ENCODE measurements around the gene SIPA1. TPM values are rescaled to one million over a fixed set of nuclear protein-coding genes. Genes with fewer than 3 reads are reported as not detected.

SIPA1 gene
- total RNA-seq, 1 experiment from 2014 or later: 105 TPM

DNA sequence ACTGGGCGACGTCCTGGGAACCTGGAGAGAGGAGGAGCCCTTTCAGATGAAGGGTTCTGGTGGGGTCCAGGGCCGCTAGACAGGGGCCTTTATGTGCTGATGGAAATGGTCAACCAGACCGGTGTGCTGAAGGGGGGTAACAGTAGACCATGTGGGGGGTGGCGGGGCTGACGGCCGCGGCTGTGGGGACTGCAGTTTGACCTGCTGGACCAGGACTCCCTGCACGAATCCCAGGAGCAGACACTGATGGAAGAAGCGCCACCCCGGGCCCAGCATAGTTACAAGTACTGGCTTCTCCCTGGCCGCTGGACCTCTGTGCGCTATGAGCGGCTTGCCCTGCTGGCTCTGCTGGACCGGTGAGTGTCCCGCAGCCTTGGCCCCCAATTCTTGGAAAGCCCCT, 15.9 kb upstream of the SIPA1 start:
- H4K20me1 ChIP-seq (ENCODE audit: insufficient read depth): no peaks in the 10 kb centered on the region
- H2AFZ ChIP-seq (ENCODE audit: low read depth, low read length, poor library complexity, severe bottlenecking): no peak overlapping the region
- no peak overlapping the region for H3K27ac ChIP-seq (ENCODE audit: low read depth, low read length)
- no peak overlapping the region for H3K4me2 ChIP-seq (ENCODE audit: low read length)
- POLR2A ChIA-PET: no interaction called here
- no peak for DNase-seq (ENCODE audit: low read depth, low spot score)
- CTCF ChIA-PET: no interaction called here
- peaks cover 3 to 4% of the 10 kb centered on the region in 2 experiments for H3K4me1 ChIP-seq (ENCODE audit: control insufficient read depth in 1 of 2, insufficient read depth in 2 of 2, low read length in 2 of 2)
- H3K9me3 ChIP-seq (ENCODE audit: control insufficient read depth in 1 of 2, insufficient read depth in 1 of 2, low read depth in 1 of 2, low read length in 2 of 2): no peaks in the 10 kb centered on the region
- intact Hi-C loops (cut with micrococcal nuclease): no loop called here
- H3K4me3 ChIP-seq (replicated peaks in 1 of 2; ENCODE audit: low read depth in 1 of 2, low read length in 2 of 2): no peak overlapping the region
- H3K27me3 ChIP-seq (ENCODE audit: insufficient read depth, low read length): no peaks in the 10 kb centered on the region
- BruUV-seq (replicated peaks): no TSS peak
- RAD21 ChIA-PET (ENCODE audit: low non-redundant PET in 1 of 2, low total read pairs in 2 of 2, uncharacterized antibody in 2 of 2, unreplicated experiment in 2 of 2): no interaction called here
- no peak overlapping the region for H3K9ac ChIP-seq (ENCODE audit: low read length)
- no peaks in the 10 kb centered on the region for H3K9me2 ChIP-seq (ENCODE audit: insufficient read depth)
- peaks cover 22 to 32% of the 10 kb centered on the region in 2 experiments; a peak in 3 of 4 replicates for H3K36me3 ChIP-seq (ENCODE audit: control insufficient read depth in 1 of 2, insufficient read depth in 2 of 2, low read length in 2 of 2)
- peaks cover 21% of the 10 kb centered on the region for H3K79me2 ChIP-seq (ENCODE audit: insufficient read depth, low read length)
- TF ChIP-seq ELF1 (IDR thresholded peaks at IDR 0.05; ENCODE audit: borderline replicate concordance, low read depth) (no peak), CEBPB (IDR thresholded peaks at IDR 0.05; ENCODE audit: low read depth) (no peak), POLR2A (IDR thresholded peaks at IDR 0.05; ENCODE audit: borderline replicate concordance, extremely low read depth, insufficient read depth, insufficient read length) (no peak), SIN3A (IDR thresholded peaks at IDR 0.05; ENCODE audit: low read depth) (no peak), TCF7L2 (IDR thresholded peaks at IDR 0.05; ENCODE audit: borderline replicate concordance, extremely low read depth, insufficient read depth, insufficient read length) (no peak), SRF (IDR thresholded peaks at IDR 0.05; ENCODE audit: low read depth) (no peak)
- TF ChIP-seq, protein P1, sequence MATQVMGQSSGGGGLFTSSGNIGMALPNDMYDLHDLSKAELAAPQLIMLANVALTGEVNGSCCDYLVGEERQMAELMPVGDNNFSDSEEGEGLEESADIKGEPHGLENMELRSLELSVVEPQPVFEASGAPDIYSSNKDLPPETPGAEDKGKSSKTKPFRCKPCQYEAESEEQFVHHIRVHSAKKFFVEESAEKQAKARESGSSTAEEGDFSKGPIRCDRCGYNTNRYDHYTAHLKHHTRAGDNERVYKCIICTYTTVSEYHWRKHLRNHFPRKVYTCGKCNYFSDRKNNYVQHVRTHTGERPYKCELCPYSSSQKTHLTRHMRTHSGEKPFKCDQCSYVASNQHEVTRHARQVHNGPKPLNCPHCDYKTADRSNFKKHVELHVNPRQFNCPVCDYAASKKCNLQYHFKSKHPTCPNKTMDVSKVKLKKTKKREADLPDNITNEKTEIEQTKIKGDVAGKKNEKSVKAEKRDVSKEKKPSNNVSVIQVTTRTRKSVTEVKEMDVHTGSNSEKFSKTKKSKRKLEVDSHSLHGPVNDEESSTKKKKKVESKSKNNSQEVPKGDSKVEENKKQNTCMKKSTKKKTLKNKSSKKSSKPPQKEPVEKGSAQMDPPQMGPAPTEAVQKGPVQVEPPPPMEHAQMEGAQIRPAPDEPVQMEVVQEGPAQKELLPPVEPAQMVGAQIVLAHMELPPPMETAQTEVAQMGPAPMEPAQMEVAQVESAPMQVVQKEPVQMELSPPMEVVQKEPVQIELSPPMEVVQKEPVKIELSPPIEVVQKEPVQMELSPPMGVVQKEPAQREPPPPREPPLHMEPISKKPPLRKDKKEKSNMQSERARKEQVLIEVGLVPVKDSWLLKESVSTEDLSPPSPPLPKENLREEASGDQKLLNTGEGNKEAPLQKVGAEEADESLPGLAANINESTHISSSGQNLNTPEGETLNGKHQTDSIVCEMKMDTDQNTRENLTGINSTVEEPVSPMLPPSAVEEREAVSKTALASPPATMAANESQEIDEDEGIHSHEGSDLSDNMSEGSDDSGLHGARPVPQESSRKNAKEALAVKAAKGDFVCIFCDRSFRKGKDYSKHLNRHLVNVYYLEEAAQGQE (IDR thresholded peaks at IDR 0.05; ENCODE audit: low read depth): no peak
- no peak for ATAC-seq

DNA sequence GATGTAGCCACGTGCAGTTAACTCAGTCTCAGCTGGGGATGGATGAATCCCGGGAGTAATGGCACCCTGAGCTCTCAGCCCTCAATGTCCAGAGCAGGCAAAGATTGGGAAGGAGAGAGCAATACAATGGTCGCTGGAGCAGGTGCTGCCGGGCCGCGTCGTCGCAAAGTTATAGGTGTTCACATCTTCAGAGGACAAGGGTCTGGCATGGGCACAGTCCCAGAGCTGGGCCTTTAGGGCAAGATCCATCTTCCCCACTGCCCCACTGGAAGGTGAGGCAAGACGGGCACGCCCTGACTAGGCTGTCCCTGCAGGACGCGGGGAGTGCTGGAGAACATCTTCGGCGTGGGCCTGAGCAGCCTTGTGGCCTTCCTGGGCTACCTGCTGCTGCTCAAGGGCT, 14.7 kb upstream of the SIPA1 start:
- Histone ChIP-seq H3K4me3 (replicated peaks in 1 of 2; ENCODE audit: low read depth in 1 of 2, low read length in 2 of 2) (no peak overlapping the region), H3K4me2 (ENCODE audit: low read length) (no peak overlapping the region), H3K27ac (ENCODE audit: low read depth, low read length) (no peak overlapping the region), H3K4me1 (ENCODE audit: control insufficient read depth in 1 of 2, insufficient read depth in 2 of 2, low read length in 2 of 2) (no peaks in the 10 kb centered on the region), H3K79me2 (ENCODE audit: insufficient read depth, low read length) (peaks cover 9% of the 10 kb centered on the region; the same call in 1 of the 2 replicates), H3K36me3 (ENCODE audit: control insufficient read depth in 1 of 2, insufficient read depth in 2 of 2, low read length in 2 of 2) (peaks cover 22% of the 10 kb centered on the region in 2 experiments; a peak in 3 of 4 replicates), H3K9me2 (ENCODE audit: insufficient read depth) (no peaks in the 10 kb centered on the region), H3K9me3 (ENCODE audit: control insufficient read depth in 1 of 2, insufficient read depth in 1 of 2, low read depth in 1 of 2, low read length in 2 of 2) (no peaks in the 10 kb centered on the region), H3K9ac (ENCODE audit: low read length) (no peak overlapping the region), H4K20me1 (ENCODE audit: insufficient read depth) (no peaks in the 10 kb centered on the region), H3K27me3 (ENCODE audit: insufficient read depth, low read length) (no peaks in the 10 kb centered on the region), H2AFZ (ENCODE audit: low read depth, low read length, poor library complexity, severe bottlenecking) (no peak overlapping the region)
- RAD21 ChIA-PET (ENCODE audit: low non-redundant PET in 1 of 2, low total read pairs in 2 of 2, uncharacterized antibody in 2 of 2, unreplicated experiment in 2 of 2): no interaction called here
- ATAC-seq (no peak), DNase-seq (ENCODE audit: low read depth, low spot score) (no peak)
- no TSS peak for BruUV-seq (replicated peaks)
- POLR2A ChIA-PET: no interaction called here
- CTCF ChIA-PET: no interaction called here
- intact Hi-C loops (cut with micrococcal nuclease): no loop called here
- TF ChIP-seq ZFX (IDR thresholded peaks at IDR 0.05): no peak
- TF ChIP-seq ELF1 (IDR thresholded peaks at IDR 0.05; ENCODE audit: borderline replicate concordance, low read depth): no peak
- no peak for TF ChIP-seq FOSL1 (IDR thresholded peaks at IDR 0.05; ENCODE audit: low read depth)
- no peak for TF ChIP-seq POLR2A (IDR thresholded peaks at IDR 0.05; ENCODE audit: borderline replicate concordance, extremely low read depth, insufficient read depth, insufficient read length)
- no peak for TF ChIP-seq RAD21 (IDR thresholded peaks at IDR 0.05; ENCODE audit: low read depth)
- TF ChIP-seq POLR2AphosphoS5 (IDR thresholded peaks at IDR 0.05; ENCODE audit: low read depth, low read length): no peak
- no peak for TF ChIP-seq EZH2phosphoT487 (IDR thresholded peaks at IDR 0.05; ENCODE audit: borderline replicate concordance)
- TF ChIP-seq, protein P1 (IDR thresholded peaks at IDR 0.05; ENCODE audit: low read depth): no peak
- TF ChIP-seq, protein P2, sequence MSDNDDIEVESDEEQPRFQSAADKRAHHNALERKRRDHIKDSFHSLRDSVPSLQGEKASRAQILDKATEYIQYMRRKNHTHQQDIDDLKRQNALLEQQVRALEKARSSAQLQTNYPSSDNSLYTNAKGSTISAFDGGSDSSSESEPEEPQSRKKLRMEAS (IDR thresholded peaks at IDR 0.05): no peak
- no peak for TF ChIP-seq YY1 (IDR thresholded peaks at IDR 0.05; ENCODE audit: extremely low read depth, insufficient replicate concordance, low read depth, low read length)
- no peak for TF ChIP-seq EGR1 (IDR thresholded peaks at IDR 0.05; ENCODE audit: low read depth)

All from HCT116 (cell line).